Pancreas (tissue), 10 donors: ENCODE data around the gene UBXN10. TPM values are rescaled to one million over a fixed set of nuclear protein-coding genes. Genes with fewer than 3 reads are reported as not detected.
A peak's percentile ranks its signal among the peaks of the same experiment; 100 is the strongest.

Experiments
- ATAC-seq, 4 donors: fragments of 200-7000 bp; cut with Tn5 transposase; one replicate each; pipeline versions ENCODE4 v1.8.0 to v1.9.1; 2020; ENCODE audit warnings: mild to moderate bottlenecking in 4 of 4, moderate library complexity in 4 of 4
- DNase-seq, 6 donors: peaks; one replicate each; pipeline ENCODE4 v3.0.0-alpha.2; 2020
- FAIRE-seq: peaks from 2 replicates; lab custom pipeline; 2012; peaks lifted over from hg19 to GRCh38; lab: Jason Lieb, UNC
- H3K27ac ChIP-seq, 4 donors: fragments of 200-600 bp; sonication (generic); 1 replicate in 3 of 4; 2 replicates in 1 of 4; pipeline versions ENCODE4 v1.5.0 to v1.8.0; 2020
- H3K27me3 ChIP-seq, 4 donors: fragments of 200-600 bp; one replicate each; pipeline ENCODE4 v1.8.0; 2021
- H3K36me3 ChIP-seq, 3 donors: fragments of 200-600 bp; sonication (generic) in 1 of 3; one replicate each; pipeline versions ENCODE4 v1.5.0 to v1.8.0; 2020 to 2021
- H3K4me1 ChIP-seq, 3 donors: fragments of 200-600 bp; one replicate each; pipeline ENCODE4 v1.8.0; 2021
- H3K4me3 ChIP-seq, 4 donors: fragments of 200-600 bp; sonication (generic) in 2 of 4; one replicate each; pipeline versions ENCODE4 v1.5.0 to v1.8.0; 2020 to 2021
- H3K9me3 ChIP-seq, 4 donors: fragments of 200-600 bp; one replicate each; pipeline ENCODE4 v1.8.0; 2021
- CTCF ChIP-seq, 4 donors: fragments of 200-600 bp; sonication (generic) in 3 of 4; IDR thresholded peaks; one replicate each; pipeline versions ENCODE4 v1.5.0 to v1.8.0; 2021; ENCODE audit warnings: antibody characterized with exemption in 4 of 4
- WGBS, 2 donors: extraction: QIAGEN DNeasy Blood & Tissue Kit; methylation state at CpG; one replicate each; pipeline ENCODE4 v1.1.7; 2013; 5-methylcytosine and 5-hydroxymethylcytosine counted together
- intact Hi-C, 3 donors: fragments of 100-400 bp; cut with DNase I; formaldehyde crosslinking; loops; one replicate each; pipeline versions ENCODE4 v1.11.1 to v1.14.2; 2022
- polyA plus RNA-seq, 2 donors: library from polyadenylated mRNA; stranded (reverse); fragments of 200-250 nt; gene quantifications; one replicate each; pipeline ENCODE4 v1.2.3, GENCODE V29; 2013
- total RNA-seq, 6 donors: library from RNA; stranded (reverse); fragmentation: NEBNext Ultra II Directional in 4 of 6; extraction: Animal tissue kit (Norgen Biotek cat#: 25700) in 4 of 6; gene quantifications; one replicate each; pipeline versions ENCODE4 v1.2.1 to v1.2.4, GENCODE V29; 2021 to 2023
- donor health status: healthy with polysubstance abuse.
- donor health status: DM: no; HTN: no; CAD: no; lungs with moderate emphysema.
- donor health status: DM: no; HTN: no; CAD: no.
- donor health status: control.
- donor health status: control.
- donor health status: Bipolar disorder and iron deficiency.
- donor health status: DM: yes; HTN: yes; CAD: no.
- donor health status: DM: no; HTN: no; CAD: no.
- donor health status: DM: no; HTN: no; CAD: no.
- donor health status: DM: yes; HTN: yes; CAD: no.

The UBXN10 gene
- total and polyA plus RNA-seq, 8 donors: 0.54 to 2.4 (median 0.75) TPM

GRCh38 chr1:20202166-20202565 is 16.3 kb downstream of the UBXN10 start:
- H3K9me3 ChIP-seq: no peaks in the 10 kb centered on the region
- 66 to 72% methylated on average over 5 of the region's 5 CpGs for WGBS, 2 donors
- ATAC-seq (no peak), FAIRE-seq (no peak), DNase-seq (no peak)
- H3K4me1 ChIP-seq: no peaks in the 10 kb centered on the region
- intact Hi-C loops: loop anchor here in 1 of 3 donors (10.0 kb wide), 1 partner anchor 277 kb away; the partner anchor contains the start of gene PLA2G2E
- H3K4me3 ChIP-seq: no peak overlapping the region
- TF ChIP-seq CTCF (IDR thresholded peaks at IDR 0.05): no peak
- H3K36me3 ChIP-seq: no peaks in the 10 kb centered on the region
- no peaks in the 10 kb centered on the region for H3K27me3 ChIP-seq
- H3K27ac ChIP-seq: no peak overlapping the region

DNA sequence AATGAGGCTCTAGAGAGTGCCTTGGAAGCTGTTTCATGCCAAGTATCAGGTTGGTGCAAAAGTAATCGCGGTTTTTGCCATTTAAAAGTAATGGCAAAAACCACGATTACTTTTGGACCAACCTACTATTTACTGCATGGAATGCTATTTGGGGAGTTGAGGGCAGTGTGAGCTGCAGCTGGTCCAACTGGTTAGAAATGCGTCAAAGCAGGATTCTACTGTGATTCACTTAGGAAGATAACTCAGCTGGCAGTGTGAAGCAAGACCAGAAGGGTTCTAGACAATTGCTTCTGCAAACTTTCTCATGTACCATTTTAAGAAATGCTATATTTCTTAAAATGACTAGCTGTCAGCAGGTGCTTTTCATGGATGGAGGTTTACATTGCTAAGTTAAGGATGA is 21.6 kb downstream of the UBXN10 start:
- DNase-seq: no peak
- no peak for FAIRE-seq
- Histone ChIP-seq H3K4me3 (no peak overlapping the region), H3K27ac (no peak overlapping the region), H3K27me3 (no peaks in the 10 kb centered on the region), H3K4me1 (peaks cover 0 to 3% (median 0%) of the 10 kb centered on the region in 3 donors), H3K9me3 (no peaks in the 10 kb centered on the region), H3K36me3 (no peaks in the 10 kb centered on the region)
- WGBS, 2 donors: 58 to 71% methylated on average over 4 of the region's 4 CpGs
- TF ChIP-seq CTCF (IDR thresholded peaks at IDR 0.05): no peak
- intact Hi-C loops: loop anchor here in 1 of 3 donors (10.0 kb wide), 1 partner anchor 283 kb away; the partner anchor contains the start of gene PLA2G2E
- no peak for ATAC-seq

GRCh38 chr1:20209471-20209870 is 23.6 kb downstream of the UBXN10 start:
- TF ChIP-seq CTCF (IDR thresholded peaks at IDR 0.05): no peak
- no peaks in the 10 kb centered on the region for H3K27me3 ChIP-seq
- no peaks in the 10 kb centered on the region for H3K36me3 ChIP-seq
- FAIRE-seq (no peak), DNase-seq (no peak), ATAC-seq (no peak)
- WGBS, 2 donors: 54 to 60% methylated on average over 4 of the region's 4 CpGs
- no peaks in the 10 kb centered on the region for H3K9me3 ChIP-seq
- no peak overlapping the region for H3K27ac ChIP-seq
- H3K4me3 ChIP-seq: no peak overlapping the region
- peaks cover 0 to 7% (median 0%) of the 10 kb centered on the region in 3 donors for H3K4me1 ChIP-seq
- intact Hi-C loops: loop anchor here in 1 of 3 donors (10.0 kb wide), 1 partner anchor 285 kb away; the partner anchor contains the start of gene PLA2G2E

GRCh38 chr1:20210736-20211460 is 25.0 kb downstream of the UBXN10 start:
- Histone ChIP-seq H3K9me3 (no peaks in the 10 kb centered on the region), H3K36me3 (no peaks in the 10 kb centered on the region), H3K27me3 (no peaks in the 10 kb centered on the region), H3K4me3 (no peak overlapping the region), H3K27ac (no peak overlapping the region), H3K4me1 (peaks cover 0 to 7% (median 0%) of the 10 kb centered on the region in 3 donors)
- 53 to 69% methylated on average over 10 of the region's 10 CpGs for WGBS, 2 donors
- intact Hi-C loops: loop anchor here in 2 of 3 donors (5.0 kb wide), 1 partner anchor 281 kb away; no protein-coding TSS in a partner anchor
- no peak for TF ChIP-seq CTCF (IDR thresholded peaks at IDR 0.05)
- ATAC-seq (peak in 1 of 4 donors; percentile 16), DNase-seq (no peak), FAIRE-seq (no peak)

GRCh38 chr1:20211511-20211931 is 25.6 kb downstream of the UBXN10 start:
- Histone ChIP-seq H3K36me3 (no peaks in the 10 kb centered on the region), H3K4me1 (peaks cover 0 to 7% (median 0%) of the 10 kb centered on the region in 3 donors), H3K27me3 (no peaks in the 10 kb centered on the region), H3K27ac (no peak overlapping the region), H3K4me3 (no peak overlapping the region), H3K9me3 (no peaks in the 10 kb centered on the region)
- DNase-seq (no peak), ATAC-seq (peak in 1 of 4 donors; percentile 19), FAIRE-seq (no peak)
- intact Hi-C loops: loop anchor here in 2 of 3 donors (5.0 kb wide), 1 partner anchor 281 kb away; no protein-coding TSS in a partner anchor
- WGBS, 2 donors: 51 to 64% methylated on average over 4 of the region's 4 CpGs
- no peak for TF ChIP-seq CTCF (IDR thresholded peaks at IDR 0.05)
